B cell (primary cell): Measurements from ENCODE around the gene GNAL. TPM values are rescaled to one million over a fixed set of nuclear protein-coding genes. Genes with fewer than 3 reads are reported as not detected.

Experiments
- ATAC-seq: fragments of 200-7000 bp; cut with Tn5 transposase; one replicate; pipeline ENCODE4 v1.10.0; 2021; ENCODE audit warnings: low read depth, mild to moderate bottlenecking, moderate number of reproducible peaks, moderate library complexity
- CTCF ChIA-PET: fragments of 350-600 bp; sonication (Branson Sonifier 250); formaldehyde crosslinking; loops from one replicate; lab custom pipeline; 2021; ENCODE audit warnings: antibody characterized with exemption, inconsistent platforms; lab: Charles Lee
- POLR2A ChIA-PET: fragments of 350-600 bp; sonication (Branson Sonifier 250); formaldehyde crosslinking; loops from one replicate; lab custom pipeline; 2021; ENCODE audit warnings: antibody characterized with exemption; lab: Charles Lee
- DNase-seq: peaks from one replicate; pipeline ENCODE4 v3.0.0; 2013
- H2AFZ ChIP-seq: 2 replicates; pipeline ENCODE4 v1.6.1; 2012; ENCODE audit warnings: mild to moderate bottlenecking, low read depth, low read length; ENCODE audit not compliant: insufficient read depth, poor library complexity, severe bottlenecking
- H3K27ac ChIP-seq, 2 donors: 1 replicate in 1 of 2; 2 replicates in 1 of 2; pipeline ENCODE4 v1.5.1; 2012 to 2013; ENCODE audit warnings: low read length in 2 of 2, mild to moderate bottlenecking in 2 of 2, moderate library complexity in 1 of 2
- H3K27me3 ChIP-seq, 4 experiments: fragments of 200-600 bp in 1 of 4; sonication (generic) in 1 of 4; replicated peaks in 1 of 4; 1 replicate in 2 of 4; 2 replicates in 2 of 4; pipeline versions ENCODE4 v1.6.1 to v1.7.0; 2013 to 2016; ENCODE audit warnings: low read length in 3 of 4, mild to moderate bottlenecking in 2 of 4, mixed read lengths in 1 of 4, moderate library complexity in 1 of 4; ENCODE audit not compliant: insufficient read depth in 4 of 4, control insufficient read depth in 3 of 4; ENCODE audit errors: control extremely low read depth in 1 of 4
- H3K36me3 ChIP-seq, 2 experiments: replicated peaks in 1 of 2; 1 replicate in 1 of 2; 2 replicates in 1 of 2; pipeline versions ENCODE4 v1.6.1 to v1.7.1; 2013; ENCODE audit warnings: low read length in 1 of 2; ENCODE audit not compliant: insufficient read depth in 2 of 2, control insufficient read depth in 1 of 2; ENCODE audit errors: control extremely low read depth in 1 of 2, extremely low read depth in 1 of 2
- H3K4me1 ChIP-seq, 2 donors: fragments of 200-600 bp in 1 of 2; sonication (generic) in 1 of 2; 1 replicate in 1 of 2; 2 replicates in 1 of 2; pipeline versions ENCODE4 v1.5.1 to v1.6.1; 2013 to 2017; ENCODE audit warnings: low read length in 2 of 2; ENCODE audit not compliant: control insufficient read depth in 2 of 2, insufficient read depth in 2 of 2
- H3K4me2 ChIP-seq: replicated peaks from 2 replicates; pipeline ENCODE3; 2012; ENCODE audit warnings: mild to moderate bottlenecking, low read depth, low read length; ENCODE audit not compliant: poor library complexity, severe bottlenecking
- H3K4me3 ChIP-seq, 5 experiments: fragments of 200-600 bp in 1 of 5; sonication (generic) in 1 of 5; 1 replicate in 3 of 5; 2 replicates in 2 of 5; pipeline versions ENCODE4 v1.5.1 to v1.7.0; 2011 to 2016; ENCODE audit warnings: low read length in 4 of 5, mild to moderate bottlenecking in 4 of 5, low read depth in 2 of 5, control low read depth in 1 of 5, moderate library complexity in 1 of 5; ENCODE audit not compliant: insufficient read depth in 1 of 5; ENCODE audit errors: control extremely low read depth in 1 of 5, extremely low read depth in 1 of 5
- H3K79me2 ChIP-seq: fragments of 200-600 bp; sonication (generic); one replicate; pipeline ENCODE4 v1.6.0; 2016; ENCODE audit warnings: low read length; ENCODE audit not compliant: control insufficient read depth, insufficient read depth
- H3K9ac ChIP-seq: fragments of 200-600 bp; sonication (generic); 2 replicates; pipeline ENCODE4 v1.6.1; 2017; ENCODE audit warnings: mild to moderate bottlenecking, low read length, moderate library complexity
- H3K9me3 ChIP-seq, 3 donors: one replicate each; pipeline versions ENCODE4 v1.6.1 to v1.7.1; 2013; ENCODE audit warnings: low read length in 2 of 3; ENCODE audit not compliant: control insufficient read depth in 2 of 3, insufficient read depth in 1 of 3; ENCODE audit errors: control extremely low read depth in 1 of 3
- H4K20me1 ChIP-seq: 2 replicates; pipeline ENCODE4 v1.6.0; 2012; ENCODE audit warnings: mild to moderate bottlenecking, low read length; ENCODE audit not compliant: insufficient read depth, control insufficient read depth, poor library complexity, severe bottlenecking
- H3K27ac Mint-ChIP-seq: one replicate; pipeline ENCODE4 v1.8.0; 2021; ENCODE audit warnings: mixed read lengths
- H3K27me3 Mint-ChIP-seq: one replicate; pipeline ENCODE4 v1.8.0; 2021; ENCODE audit warnings: mixed read lengths
- H3K4me1 Mint-ChIP-seq: one replicate; pipeline ENCODE4 v1.8.0; 2021; ENCODE audit warnings: mixed read lengths
- H3K4me3 Mint-ChIP-seq: one replicate; pipeline ENCODE4 v1.8.0; 2021; ENCODE audit warnings: mixed read lengths
- H3K9me3 Mint-ChIP-seq: one replicate; pipeline ENCODE4 v1.8.0; 2022; ENCODE audit warnings: mixed read lengths; ENCODE audit not compliant: insufficient read depth
- EZH2 ChIP-seq: IDR thresholded peaks from 2 replicates; pipeline ENCODE4 v1.6.1; 2012; ENCODE audit warnings: borderline replicate concordance, low read depth, mild to moderate bottlenecking, moderate library complexity, low read length; ENCODE audit not compliant: insufficient read depth, poor library complexity, severe bottlenecking
- WGBS: methylation state at CpG from one replicate; pipeline ENCODE4 v1.1.5; 2013; ENCODE audit warnings: missing lambda C conversion rate; ENCODE audit not compliant: insufficient coverage; 5-methylcytosine and 5-hydroxymethylcytosine counted together
- intact Hi-C: fragments of 100-400 bp; cut with micrococcal nuclease; formaldehyde crosslinking; loops from one replicate; pipeline ENCODE4 v1.10.0; 2022
- polyA plus RNA-seq: library from polyadenylated mRNA; depleted of rRNA; stranded (reverse); fragments of >200 nt; gene quantifications from 2 replicates; pipeline ENCODE4 v1.2.3, GENCODE V29; 2012
- total RNA-seq, 2 donors: library from RNA; stranded (reverse); fragments of 120-200 nt in 1 of 2; gene quantifications; 1 replicate in 1 of 2; 2 replicates in 1 of 2; pipeline versions ENCODE4 v1.2.3 to v1.2.4, GENCODE V29; 2013 to 2022
- TF ChIP-seq, protein P1 (sequence below): fragments of 200-600 bp; IDR thresholded peaks from one replicate; pipeline ENCODE4 v1.8.0; 2022; ENCODE audit warnings: antibody characterized with exemption, mild to moderate bottlenecking

GNAL gene
- total and polyA plus RNA-seq, 2 donors (not counting 1 experiment from before 2014, with no cell fraction given) = 0.01 to 0.12 TPM

DNA sequence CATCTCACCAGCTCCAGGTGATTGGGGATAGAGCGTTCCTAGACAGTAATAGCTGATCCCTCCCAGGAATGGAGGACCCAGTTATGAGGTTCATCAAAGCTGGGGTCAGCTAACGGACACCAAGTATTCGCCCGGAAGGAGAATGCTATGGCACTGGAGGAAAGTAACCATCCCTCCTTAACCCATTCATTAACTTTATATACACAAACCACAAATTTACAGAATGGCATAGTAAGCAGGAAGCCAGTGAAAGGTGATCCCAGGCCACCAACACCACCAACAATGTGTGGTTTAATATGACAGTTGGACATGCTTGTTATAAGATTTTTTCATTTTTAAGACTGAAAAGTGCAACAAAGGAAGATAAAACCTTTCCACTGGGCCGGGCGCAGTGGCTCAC, 106.9 kb downstream of the GNAL start:
- Histone ChIP-seq H3K9me3 (no peaks in the 10 kb centered on the region), H3K79me2 (no peaks in the 10 kb centered on the region), H3K27ac (no peak overlapping the region), H2AFZ (no peak overlapping the region), H3K9ac (no peak overlapping the region), H3K36me3 (no peaks in the 10 kb centered on the region), H3K27me3 (peaks cover 0 to 3% (median 0%) of the 10 kb centered on the region in 4 experiments), H3K4me1 (no peaks in the 10 kb centered on the region), H4K20me1 (no peaks in the 10 kb centered on the region), H3K4me3 (no peak overlapping the region), H3K4me2 (no peak overlapping the region)
- no peak for DNase-seq
- no peak for ATAC-seq
- no peaks in the 10 kb centered on the region for H3K4me1 Mint-ChIP-seq
- no peak overlapping the region for H3K4me3 Mint-ChIP-seq
- POLR2A ChIA-PET = no interaction called here
- H3K27me3 Mint-ChIP-seq = peaks cover 7% of the 10 kb centered on the region
- TF ChIP-seq EZH2 = no peak
- TF ChIP-seq, protein P1, sequence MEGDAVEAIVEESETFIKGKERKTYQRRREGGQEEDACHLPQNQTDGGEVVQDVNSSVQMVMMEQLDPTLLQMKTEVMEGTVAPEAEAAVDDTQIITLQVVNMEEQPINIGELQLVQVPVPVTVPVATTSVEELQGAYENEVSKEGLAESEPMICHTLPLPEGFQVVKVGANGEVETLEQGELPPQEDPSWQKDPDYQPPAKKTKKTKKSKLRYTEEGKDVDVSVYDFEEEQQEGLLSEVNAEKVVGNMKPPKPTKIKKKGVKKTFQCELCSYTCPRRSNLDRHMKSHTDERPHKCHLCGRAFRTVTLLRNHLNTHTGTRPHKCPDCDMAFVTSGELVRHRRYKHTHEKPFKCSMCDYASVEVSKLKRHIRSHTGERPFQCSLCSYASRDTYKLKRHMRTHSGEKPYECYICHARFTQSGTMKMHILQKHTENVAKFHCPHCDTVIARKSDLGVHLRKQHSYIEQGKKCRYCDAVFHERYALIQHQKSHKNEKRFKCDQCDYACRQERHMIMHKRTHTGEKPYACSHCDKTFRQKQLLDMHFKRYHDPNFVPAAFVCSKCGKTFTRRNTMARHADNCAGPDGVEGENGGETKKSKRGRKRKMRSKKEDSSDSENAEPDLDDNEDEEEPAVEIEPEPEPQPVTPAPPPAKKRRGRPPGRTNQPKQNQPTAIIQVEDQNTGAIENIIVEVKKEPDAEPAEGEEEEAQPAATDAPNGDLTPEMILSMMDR = no peak
- CTCF ChIA-PET = interaction anchor here (1.0 kb wide), 1 partner anchor 57 kb away, joined by 3 read pairs; no protein-coding TSS in a partner anchor
- WGBS = no CpG with 5 or more reads among the region's 6 CpGs
- intact Hi-C loops = no loop called here
- H3K27ac Mint-ChIP-seq = no peak overlapping the region
- H3K9me3 Mint-ChIP-seq = no peaks in the 10 kb centered on the region

DNA sequence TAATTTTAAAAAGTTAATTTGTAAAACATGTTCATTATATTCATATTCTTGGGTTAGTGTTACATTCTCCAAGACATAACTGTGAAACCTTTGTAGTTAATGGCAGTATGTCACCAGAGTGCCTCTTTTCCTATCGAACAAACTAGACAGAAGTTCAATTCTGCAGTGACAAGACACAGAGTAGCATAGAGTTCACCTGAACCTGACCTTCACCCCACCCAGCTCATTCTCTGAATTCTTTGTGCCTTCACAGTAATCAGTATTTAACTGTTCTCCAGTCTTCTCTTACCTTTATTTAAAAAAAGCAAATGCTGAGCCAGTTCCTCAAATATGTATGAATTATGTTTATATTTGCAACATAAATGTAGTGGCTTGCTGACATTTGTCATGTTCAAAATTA, 109.2 kb downstream of the GNAL start:
- Histone ChIP-seq H2AFZ (no peak overlapping the region), H3K4me3 (no peak overlapping the region), H3K27me3 (no peaks in the 10 kb centered on the region), H4K20me1 (no peaks in the 10 kb centered on the region), H3K9ac (no peak overlapping the region), H3K36me3 (no peaks in the 10 kb centered on the region), H3K79me2 (no peaks in the 10 kb centered on the region), H3K9me3 (no peaks in the 10 kb centered on the region), H3K4me2 (no peak overlapping the region), H3K27ac (no peak overlapping the region), H3K4me1 (no peaks in the 10 kb centered on the region)
- Mint-ChIP-seq H3K27me3 (peaks cover 3% of the 10 kb centered on the region), H3K4me3 (no peak overlapping the region), H3K9me3 (no peaks in the 10 kb centered on the region), H3K4me1 (no peaks in the 10 kb centered on the region), H3K27ac (no peak overlapping the region)
- TF ChIP-seq EZH2 = no peak
- TF ChIP-seq, protein P1 = no peak
- ATAC-seq = no peak
- whole genome bisulfite sequencing = 83% methylated on average over 1 of the region's 1 CpG
- DNase-seq = no peak
- CTCF ChIA-PET = no interaction called here
- POLR2A ChIA-PET = no interaction called here
- intact Hi-C loops = no loop called here
